GM21825 (cell line): ENCODE measurements around the gene CTXN1.
"Not testable (repeated sequence)": the region's sequence is repeated elsewhere in the genome, so short reads cannot be mapped to it uniquely, and the experiment has no call there.

Experiments used
- ATAC-seq: cut with Tn5 transposase; IDR thresholded peaks from one replicate; pipeline ENCODE4 v1.9.1; 2021; ENCODE audit warnings: mild to moderate bottlenecking, moderate library complexity; ENCODE audit not compliant: unreplicated experiment

CTXN1 gene

GRCh38 chr19:7926727-7927604, 1.0 kb upstream of the CTXN1 start:
- no peak for ATAC-seq

DNA sequence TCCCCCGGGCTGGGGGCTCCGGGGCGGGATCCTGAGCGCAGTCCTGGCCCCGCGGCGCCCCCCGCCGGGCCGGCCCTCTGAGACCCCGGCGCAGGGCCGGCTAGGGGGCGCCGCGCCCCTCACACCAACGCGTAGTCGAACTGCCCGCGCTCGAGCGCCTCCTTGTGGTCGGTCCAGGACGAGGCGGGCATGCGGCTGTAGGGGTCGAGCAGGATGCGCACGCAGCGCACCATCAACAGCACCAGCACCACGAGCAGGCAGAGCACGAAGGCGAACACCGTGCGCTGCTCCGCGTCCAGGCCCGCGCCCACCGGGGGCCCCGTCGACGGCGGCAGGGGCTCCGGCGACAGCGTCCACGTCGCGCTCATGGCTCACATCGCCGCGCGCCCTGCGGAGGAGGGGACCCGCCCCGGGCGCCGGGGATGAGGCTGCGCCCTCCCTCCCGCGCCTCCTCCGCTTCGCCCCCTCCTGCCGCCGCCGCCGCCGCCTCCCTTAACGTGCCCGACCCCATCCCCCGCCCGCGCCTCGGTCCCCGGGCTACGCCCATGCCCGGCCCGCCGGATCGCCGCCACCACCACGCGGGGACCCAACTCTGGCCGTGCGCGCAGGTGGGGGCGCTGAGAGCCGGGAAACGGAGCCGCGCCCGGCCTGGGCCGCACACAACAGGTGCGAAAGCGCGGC, 624 bp downstream of the CTXN1 start:
- ATAC-seq, result no peak

GRCh38 chr19:7924651-7925170, 1.2 kb downstream of the CTXN1 start:
- ATAC-seq, result no peak

GRCh38 chr19:7924241-7924640, 1.7 kb downstream of the CTXN1 start:
- ATAC-seq, result no peak

DNA sequence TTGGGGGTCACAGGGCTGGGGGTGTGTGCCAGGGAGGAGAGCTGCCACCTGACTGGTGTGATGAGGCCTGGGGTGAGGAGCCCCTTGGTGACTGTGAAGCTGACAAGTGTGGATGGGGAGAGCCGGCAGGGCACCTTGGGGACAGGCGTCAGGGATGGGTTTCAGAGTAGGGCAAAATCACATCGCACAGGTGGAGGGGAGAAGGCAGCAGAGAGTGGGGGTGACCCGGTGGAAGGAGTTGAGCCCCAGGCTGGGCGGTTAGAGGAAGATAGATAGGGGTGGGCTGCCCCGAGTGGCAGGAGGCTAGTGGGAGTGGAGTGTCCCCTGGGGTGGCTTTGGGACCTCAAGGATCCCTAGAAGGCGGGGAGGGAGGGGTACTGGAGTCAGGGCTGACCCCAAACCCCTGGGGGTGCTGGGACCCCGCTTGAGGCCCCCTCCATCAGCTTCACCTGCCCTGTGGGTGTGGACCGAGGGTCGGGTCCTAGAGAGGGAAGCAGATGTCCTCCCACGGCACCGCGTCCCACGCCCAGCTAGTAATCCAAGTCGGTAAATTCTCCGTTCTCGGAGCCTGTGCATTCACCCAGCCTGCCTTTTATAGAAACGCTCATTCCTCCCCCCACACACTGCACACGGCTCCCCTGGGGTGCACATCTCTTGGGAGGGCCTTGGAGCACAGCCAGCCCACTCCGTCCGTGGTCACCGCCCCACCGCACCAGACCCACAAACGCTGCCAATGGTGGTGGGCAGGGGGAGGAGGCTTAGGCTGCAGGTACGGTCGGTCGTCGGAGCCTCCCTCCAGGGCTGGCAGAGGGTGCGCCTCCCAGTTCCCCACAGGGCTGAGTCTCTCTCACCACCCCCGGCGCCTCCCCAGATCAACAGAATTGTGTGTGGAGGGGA, 2.4 kb downstream of the CTXN1 start:
- ATAC-seq, result no peak

DNA sequence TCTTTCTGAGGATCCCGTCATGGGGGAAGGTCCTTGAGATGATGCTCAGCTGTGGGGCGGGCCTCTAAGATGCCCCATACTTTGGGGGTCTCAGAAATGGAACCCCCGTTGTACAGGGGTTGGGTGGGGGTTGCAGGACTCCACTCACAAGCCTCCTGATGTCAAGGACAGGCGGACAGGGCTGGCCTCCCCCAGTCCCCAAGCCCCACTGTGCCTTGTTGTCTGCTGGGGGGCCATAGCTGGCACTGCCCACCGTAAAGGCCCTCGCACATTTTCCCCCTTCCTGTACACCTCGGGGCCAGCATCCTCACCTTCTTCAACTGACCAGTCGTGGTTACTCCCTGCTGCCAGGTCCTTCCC, 3.1 kb downstream of the CTXN1 start:
- no peak for ATAC-seq

DNA sequence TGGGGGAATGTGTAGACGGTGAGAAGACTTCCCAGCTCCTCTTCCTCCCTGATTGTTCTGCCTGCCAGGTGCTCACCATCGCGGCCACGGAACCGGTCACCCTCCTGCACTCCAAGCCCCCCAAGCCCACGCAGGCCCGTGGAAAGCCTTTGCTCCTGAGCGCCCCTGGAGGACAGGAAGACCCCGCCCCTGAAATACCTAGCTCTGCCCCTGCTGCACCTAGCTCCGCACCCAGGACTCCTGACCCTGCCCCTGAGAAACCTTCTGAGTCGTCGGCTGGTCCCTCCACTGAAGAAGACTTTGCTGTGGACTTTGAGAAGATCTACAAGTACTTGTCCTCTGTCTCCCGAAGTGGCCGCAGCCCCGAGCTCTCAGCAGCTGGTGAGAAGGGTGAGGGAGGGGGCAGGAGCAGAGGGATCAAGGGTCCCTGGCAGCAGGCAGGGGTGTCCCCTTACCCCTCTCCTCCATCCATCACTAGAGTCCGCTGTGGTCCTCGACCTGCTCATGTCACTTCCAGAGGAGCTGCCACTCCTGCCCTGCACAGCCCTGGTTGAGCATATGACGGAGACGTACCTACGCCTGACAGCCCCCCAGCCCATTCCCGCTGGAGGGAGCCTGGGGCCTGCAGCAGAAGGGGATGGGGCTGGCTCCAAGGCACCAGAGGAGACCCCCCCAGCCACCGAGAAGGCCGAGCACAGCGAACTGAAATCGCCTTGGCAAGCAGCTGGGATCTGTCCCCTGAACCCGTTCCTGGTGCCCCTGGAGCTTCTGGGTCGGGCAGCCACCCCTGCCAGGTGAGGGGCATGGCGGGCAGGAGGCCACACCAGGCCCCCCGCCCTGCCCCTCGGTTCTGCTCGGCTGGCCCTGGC, 3.7 kb downstream of the CTXN1 start:
- ATAC-seq, result no peak

GRCh38 chr19:7921302-7921966, 4.5 kb downstream of the CTXN1 start:
- ATAC-seq, result no peak

DNA sequence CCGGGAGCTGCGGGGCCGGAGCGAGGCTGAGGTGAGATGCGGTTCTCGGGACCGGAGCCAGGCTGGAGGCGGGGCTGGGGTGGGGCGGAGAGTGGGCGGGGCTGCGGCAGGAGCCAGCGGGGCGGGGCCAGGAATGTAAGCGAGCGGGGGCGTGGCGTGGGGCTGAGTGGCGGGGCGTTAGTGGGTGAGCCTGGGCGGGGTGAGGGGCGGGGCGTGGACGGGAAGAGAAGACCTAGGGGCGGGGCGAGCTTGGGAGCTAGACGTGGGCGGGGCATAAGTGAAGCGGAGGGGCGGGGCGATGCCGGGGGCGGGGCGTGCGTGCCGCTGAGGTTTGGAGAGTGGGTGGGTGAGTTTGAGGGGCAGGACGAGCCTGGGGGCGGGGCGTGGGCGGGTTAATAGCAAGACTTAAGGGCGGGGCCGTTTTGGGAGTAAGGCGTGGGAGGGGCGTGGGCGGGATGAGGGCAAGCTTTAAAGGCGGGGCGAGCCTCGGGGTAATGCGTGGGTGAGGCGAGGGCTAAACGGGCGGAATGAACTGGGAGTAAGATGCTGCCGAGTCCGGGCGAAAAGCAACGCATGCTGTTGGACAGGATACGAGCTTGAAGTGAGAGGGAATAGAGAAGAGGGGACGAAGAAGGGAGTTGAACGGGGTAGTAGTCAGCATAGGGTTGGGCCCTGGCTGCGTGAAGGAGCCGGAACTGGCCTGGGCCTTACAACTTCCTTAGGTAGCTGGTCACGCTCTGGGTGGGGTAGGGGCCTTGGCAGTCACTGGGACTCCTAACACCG, 5.2 kb downstream of the CTXN1 start:
- peak; percentile 36 for ATAC-seq

DNA sequence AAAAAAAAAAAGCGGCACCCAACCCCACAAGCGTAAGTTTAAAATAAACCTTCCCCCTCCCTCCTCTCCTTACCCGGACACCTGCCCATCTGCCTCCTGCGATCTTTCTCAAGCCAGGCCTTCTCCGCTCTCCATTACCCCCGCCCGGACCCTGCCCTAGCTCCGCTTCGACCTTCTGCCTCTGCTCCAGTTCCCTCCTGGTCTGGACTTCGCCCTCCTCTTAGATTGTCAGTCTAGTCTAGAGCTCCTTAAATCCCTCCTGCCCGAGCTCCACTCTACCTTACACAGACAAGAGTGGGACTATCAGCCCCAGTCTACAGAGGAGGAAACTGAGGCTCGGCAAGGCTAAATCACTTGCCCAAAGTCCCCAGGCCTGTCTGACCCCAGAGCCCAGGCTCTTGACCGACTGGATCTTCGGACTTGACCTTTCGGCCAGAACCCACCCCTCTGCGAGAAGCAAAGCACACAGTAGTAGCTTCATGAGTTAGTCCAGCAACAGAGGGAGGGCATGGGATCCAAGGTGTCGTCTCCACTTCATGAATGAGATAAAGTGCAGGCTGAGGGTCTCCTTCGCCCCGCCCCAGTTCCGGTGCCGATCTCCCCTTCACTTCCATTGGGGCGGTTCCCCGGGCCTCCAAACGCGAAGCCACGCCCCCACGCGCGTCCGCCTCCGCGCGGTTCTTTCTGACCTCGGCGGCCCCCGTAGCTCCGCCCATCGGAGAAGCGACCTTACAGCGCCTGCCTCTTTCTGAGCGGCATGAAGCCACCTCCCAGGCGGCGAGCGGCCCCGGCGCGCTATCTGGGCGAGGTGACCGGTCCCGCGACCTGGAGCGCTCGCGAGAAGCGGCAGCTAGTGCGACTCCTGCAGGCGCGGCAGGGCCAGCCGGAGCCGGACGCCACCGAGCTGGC, 6.1 kb downstream of the CTXN1 start, which contains the start of gene SNAPC2:
Gene SNAPC2 (plus strand): TSS at position 729 of the 909 bp plus-strand sequence. CDS start 29 bp downstream, at position 758.
- ATAC-seq, result peak; percentile 43

- no peak for ATAC-seq
Measured at GRCh38 chr19:7918615-7919421, 7.1 kb downstream of the CTXN1 start.

GRCh38 chr19:7918062-7918614, 7.8 kb downstream of the CTXN1 start:
- not testable (repeated sequence) for ATAC-seq

GRCh38 chr19:7917267-7918061, 8.5 kb downstream of the CTXN1 start:
- no peak for ATAC-seq

DNA sequence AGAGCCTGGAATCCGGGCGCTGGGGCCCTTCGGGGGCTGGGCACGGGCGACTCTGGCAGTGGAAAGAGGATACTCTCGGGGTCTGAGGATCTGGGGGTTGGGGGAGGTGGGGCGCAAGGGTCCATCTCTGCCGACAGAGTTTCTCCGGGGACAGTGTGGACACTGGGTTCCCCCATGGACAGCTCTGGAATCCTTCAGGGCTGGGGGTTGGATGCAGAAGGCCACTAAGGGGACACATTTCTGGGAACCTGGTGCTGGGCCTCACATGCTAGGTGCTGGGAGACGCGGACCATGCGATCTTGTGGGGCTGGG, 9.0 kb downstream of the CTXN1 start:
- ATAC-seq, result no peak

GRCh38 chr19:7916103-7916954, 9.6 kb downstream of the CTXN1 start:
- no peak for ATAC-seq
